ENCODE results near the gene THADA.

THADA gene

DNA sequence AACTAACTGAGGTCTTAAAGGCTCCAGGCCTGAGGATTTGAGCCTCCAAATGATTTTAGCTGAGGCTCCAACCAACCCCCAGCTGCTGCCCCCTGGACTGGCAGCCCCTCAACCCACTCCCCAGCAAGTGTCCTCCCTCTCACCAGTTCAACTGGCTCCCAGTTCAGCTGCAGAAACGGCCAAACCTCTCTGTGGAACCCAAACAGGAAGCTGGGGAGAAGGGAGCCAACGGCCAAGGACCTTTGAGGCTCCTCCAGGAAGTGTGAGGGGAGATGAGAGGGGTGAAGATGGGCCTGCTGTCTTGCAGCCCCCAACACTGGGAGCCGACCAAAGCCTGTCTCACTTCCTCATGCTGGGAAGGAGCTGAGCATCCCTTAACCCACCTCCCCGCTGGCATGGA is 394.3 kb downstream of the THADA start:
- no peak for DNase-seq (ENCODE audit: low read depth, low spot score)
- in situ Hi-C loops (cut with HindIII; ENCODE audit: low sequenced_read_pairs) = no loop called here
- TF ChIP-seq, protein P1, sequence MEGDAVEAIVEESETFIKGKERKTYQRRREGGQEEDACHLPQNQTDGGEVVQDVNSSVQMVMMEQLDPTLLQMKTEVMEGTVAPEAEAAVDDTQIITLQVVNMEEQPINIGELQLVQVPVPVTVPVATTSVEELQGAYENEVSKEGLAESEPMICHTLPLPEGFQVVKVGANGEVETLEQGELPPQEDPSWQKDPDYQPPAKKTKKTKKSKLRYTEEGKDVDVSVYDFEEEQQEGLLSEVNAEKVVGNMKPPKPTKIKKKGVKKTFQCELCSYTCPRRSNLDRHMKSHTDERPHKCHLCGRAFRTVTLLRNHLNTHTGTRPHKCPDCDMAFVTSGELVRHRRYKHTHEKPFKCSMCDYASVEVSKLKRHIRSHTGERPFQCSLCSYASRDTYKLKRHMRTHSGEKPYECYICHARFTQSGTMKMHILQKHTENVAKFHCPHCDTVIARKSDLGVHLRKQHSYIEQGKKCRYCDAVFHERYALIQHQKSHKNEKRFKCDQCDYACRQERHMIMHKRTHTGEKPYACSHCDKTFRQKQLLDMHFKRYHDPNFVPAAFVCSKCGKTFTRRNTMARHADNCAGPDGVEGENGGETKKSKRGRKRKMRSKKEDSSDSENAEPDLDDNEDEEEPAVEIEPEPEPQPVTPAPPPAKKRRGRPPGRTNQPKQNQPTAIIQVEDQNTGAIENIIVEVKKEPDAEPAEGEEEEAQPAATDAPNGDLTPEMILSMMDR (IDR thresholded peaks at IDR 0.05; ENCODE audit: low read depth, low read length) = no peak
- H3K4me3 ChIP-seq (ENCODE audit: low read depth, low read length) = no peak overlapping the region

DNA sequence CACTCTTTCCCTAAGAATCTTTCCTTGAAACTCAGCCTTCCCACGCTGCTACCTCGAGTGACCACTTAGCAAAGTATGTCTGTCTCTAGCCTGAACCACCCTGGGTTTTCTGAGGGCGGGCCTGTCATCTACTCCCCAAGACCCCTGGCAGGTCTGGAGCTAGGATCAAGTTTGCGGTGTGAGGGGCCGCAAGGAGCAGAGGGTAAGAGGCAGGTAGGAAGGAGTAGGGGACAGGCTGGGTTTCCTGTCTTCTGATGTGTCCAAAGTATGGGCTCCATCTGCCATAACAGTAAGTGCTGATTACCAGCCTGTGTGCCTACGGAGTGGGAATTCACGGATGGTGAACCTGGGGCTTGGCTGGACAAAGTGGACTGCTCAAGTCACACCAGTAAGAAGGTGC is 394.8 kb downstream of the THADA start:
- DNase-seq (ENCODE audit: low read depth, low spot score) = no peak
- no peak overlapping the region for H3K4me3 ChIP-seq (ENCODE audit: low read depth, low read length)
- in situ Hi-C loops (cut with HindIII; ENCODE audit: low sequenced_read_pairs) = no loop called here
- TF ChIP-seq, protein P1 (IDR thresholded peaks at IDR 0.05; ENCODE audit: low read depth, low read length) = no peak

DNA sequence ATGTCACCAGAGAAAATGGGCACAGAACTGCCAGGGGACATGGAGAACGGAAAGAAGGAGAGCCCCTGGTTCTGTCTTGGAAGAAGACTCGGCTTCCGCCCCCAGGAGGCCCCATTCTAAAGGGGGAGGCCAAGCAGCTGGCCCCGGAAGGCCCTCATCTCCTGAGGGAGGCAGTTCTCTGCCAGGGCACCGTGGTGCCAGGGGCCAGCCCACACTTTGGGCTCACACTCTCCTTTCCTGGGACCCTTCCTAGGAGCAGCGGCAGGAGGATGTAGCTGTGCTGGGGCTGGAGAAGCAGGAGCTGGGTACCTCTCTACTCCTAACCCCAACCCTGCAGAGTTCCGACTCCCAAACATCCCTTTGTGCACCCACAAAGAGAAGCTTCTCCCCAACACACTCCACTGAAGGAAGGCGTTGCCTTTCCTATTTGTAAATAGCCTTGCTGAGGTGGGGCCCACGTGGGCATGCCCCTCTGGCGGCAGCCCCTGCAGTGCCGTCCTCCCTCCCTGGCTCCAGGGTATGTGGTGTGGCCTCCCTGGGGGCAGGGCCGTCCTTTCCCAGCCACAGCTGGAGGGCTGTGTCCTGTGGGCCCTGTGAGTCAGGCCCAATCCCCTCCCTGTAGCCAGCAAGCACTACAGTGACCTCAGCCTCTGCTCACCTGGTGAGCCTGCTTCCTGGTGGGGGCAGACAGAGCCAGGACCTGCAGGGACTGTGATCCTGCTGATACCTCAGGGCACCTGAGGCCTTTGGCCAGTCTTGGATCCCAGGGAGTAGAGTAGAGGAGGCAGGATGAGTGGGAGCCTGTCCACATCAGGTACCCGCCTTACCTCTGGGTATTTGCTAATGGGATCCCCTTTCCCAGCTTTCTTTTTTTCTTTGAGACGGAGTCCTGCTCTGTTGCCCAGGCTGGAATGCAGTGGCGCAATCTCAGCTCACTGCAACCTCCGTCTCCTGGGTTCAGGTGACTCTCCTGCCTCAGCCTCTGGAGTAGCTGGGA is 396.0 kb downstream of the THADA start:
- H3K4me3 ChIP-seq (ENCODE audit: low read depth, low read length) = no peak overlapping the region
- in situ Hi-C loops (cut with HindIII; ENCODE audit: low sequenced_read_pairs) = no loop called here
- TF ChIP-seq, protein P1 (IDR thresholded peaks at IDR 0.05; ENCODE audit: low read depth, low read length) = no peak
- peak; percentile 15 for DNase-seq (ENCODE audit: low read depth, low spot score)

DNA sequence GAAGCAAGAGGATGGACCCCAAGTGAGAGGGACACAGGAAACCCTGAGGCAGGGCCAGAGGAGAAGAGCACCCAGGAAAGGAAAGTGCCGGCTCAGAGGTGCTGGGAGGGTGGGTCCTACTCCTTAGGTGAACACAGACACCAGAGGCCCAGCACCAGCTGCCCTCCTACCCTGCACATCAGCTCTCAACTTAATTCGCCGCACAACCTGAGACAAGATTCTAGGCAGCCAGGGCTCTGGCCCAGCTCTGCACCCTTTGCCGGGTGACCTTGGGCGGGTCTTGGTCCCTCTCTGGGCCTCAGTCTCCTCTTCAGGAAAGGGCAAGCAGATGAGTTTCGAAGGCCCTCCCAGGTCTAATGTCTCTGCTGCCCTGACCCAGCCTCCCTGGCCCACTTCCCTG is 397.6 kb downstream of the THADA start:
- in situ Hi-C loops (cut with HindIII; ENCODE audit: low sequenced_read_pairs) = no loop called here

DNA sequence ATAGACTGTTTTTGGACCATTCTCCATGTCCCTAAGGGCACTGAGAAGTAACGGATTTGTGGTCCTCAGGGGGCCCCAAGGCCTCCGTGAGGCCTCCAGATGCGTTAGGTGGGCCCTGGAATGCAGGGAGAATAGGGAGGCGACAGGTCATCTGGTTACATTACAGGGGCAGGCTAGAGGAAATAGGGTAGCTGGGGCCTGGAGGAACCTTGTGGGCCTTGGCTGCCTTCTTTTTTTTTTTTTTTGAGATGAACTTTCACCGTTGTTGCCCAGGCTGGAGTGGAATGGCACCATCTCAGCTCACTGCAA is 398.3 kb downstream of the THADA start:
- no peak for DNase-seq (ENCODE audit: low read depth, low spot score)
- in situ Hi-C loops (cut with HindIII; ENCODE audit: low sequenced_read_pairs) = no loop called here
- no peak overlapping the region for H3K4me3 ChIP-seq (ENCODE audit: low read depth, low read length)
- TF ChIP-seq, protein P1 (IDR thresholded peaks at IDR 0.05; ENCODE audit: low read depth, low read length) = no peak

More for the DNA sequence above, 397.6 kb downstream of the THADA start:
- no peak for DNase-seq (ENCODE audit: low read depth, low spot score)
- TF ChIP-seq, protein P1 (IDR thresholded peaks at IDR 0.05; ENCODE audit: low read depth, low read length) = no peak
- no peak overlapping the region for H3K4me3 ChIP-seq (ENCODE audit: low read depth, low read length)

DNA sequence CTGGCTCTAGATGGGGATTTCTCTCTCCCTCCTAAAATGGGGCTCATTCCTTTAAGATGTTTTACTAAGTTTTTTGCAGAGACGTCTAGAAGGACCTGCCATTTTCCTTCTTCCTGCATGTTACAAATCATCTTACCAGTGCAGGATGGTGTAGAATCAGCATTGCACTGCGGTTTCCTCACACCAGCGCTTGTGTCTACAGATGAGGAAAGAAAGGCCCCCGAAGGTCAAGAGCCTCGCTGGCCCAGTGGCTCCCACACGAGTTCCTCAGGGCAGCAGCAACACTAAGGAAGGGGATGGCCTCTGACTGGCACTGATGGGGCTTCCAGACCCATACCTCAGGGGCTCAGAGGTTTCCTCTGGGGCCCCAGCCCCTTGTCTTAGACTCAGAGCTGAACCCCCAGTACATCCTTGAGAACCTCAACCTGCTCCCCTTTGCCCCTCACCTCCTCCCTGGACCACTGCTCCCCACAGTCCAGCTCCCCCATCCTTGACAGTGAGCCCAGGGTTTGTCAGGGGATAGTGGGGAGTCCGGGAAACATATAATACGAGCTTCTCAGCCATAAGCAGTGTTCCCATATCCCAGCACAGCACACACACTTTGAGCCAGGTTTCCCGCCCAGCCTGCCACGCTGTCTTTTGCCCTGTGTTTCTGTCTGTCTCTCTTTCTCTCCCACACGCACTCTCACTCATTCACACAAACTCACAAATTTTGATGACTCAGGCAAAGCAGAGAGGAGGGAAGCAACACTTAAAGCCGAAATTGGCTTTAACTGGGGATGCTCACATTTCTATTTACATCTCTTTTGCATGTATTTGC is 398.9 kb downstream of the THADA start:
- DNase-seq (ENCODE audit: low read depth, low spot score) = no peak
- TF ChIP-seq, protein P1 (IDR thresholded peaks at IDR 0.05; ENCODE audit: low read depth, low read length) = no peak
- in situ Hi-C loops (cut with HindIII; ENCODE audit: low sequenced_read_pairs) = no loop called here
- no peak overlapping the region for H3K4me3 ChIP-seq (ENCODE audit: low read depth, low read length)
